RWPE2 (cell line): ENCODE data around the gene SNX9.

Source experiments
- ATAC-seq: fragments of 200-7000 bp; cut with Tn5 transposase; 3 replicates; pipeline ENCODE4 v1.9.1; 2021; ENCODE audit warnings: low read depth
- DNase-seq: peaks from one replicate; pipeline ENCODE4 v3.0.0-alpha.2; 2020; ENCODE audit warnings: low spot score
- H3K27ac ChIP-seq: fragments of 450-650 bp; 2 replicates; pipeline ENCODE4 v1.5.1; 2017; ENCODE audit warnings: mild to moderate bottlenecking; ENCODE audit not compliant: poor library complexity, severe bottlenecking
- H3K27me3 ChIP-seq: fragments of 250-450 bp; sonication (Bioruptor Pico); 2 replicates; pipeline ENCODE4 v1.5.1; 2021; ENCODE audit warnings: mild to moderate bottlenecking, moderate library complexity; ENCODE audit not compliant: insufficient read depth, poor library complexity, severe bottlenecking
- H3K36me3 ChIP-seq: fragments of 250-450 bp; sonication (Bioruptor Pico); 2 replicates; pipeline ENCODE4 v1.5.1; 2020; ENCODE audit warnings: low read depth, mild to moderate bottlenecking, moderate library complexity
- H3K4me1 ChIP-seq: fragments of 250-450 bp; sonication (Bioruptor Pico); 2 replicates; pipeline ENCODE4 v1.5.1; 2021; ENCODE audit warnings: mild to moderate bottlenecking, moderate library complexity; ENCODE audit not compliant: insufficient read depth, poor library complexity, severe bottlenecking
- H3K4me3 ChIP-seq: fragments of 250-450 bp; sonication (Bioruptor Pico); 2 replicates; pipeline ENCODE4 v1.5.1; 2021; ENCODE audit warnings: mild to moderate bottlenecking, moderate library complexity; ENCODE audit not compliant: severe bottlenecking
- H3K9me3 ChIP-seq: fragments of 250-450 bp; sonication (Bioruptor Pico); 2 replicates; pipeline ENCODE4 v1.5.1; 2021; ENCODE audit warnings: mild to moderate bottlenecking, moderate library complexity; ENCODE audit not compliant: severe bottlenecking
- CTCF ChIP-seq: fragments of 450-650 bp; IDR thresholded peaks from one replicate; pipeline ENCODE4 v1.5.1; 2017; ENCODE audit warnings: mild to moderate bottlenecking, moderate library complexity; ENCODE audit not compliant: poor library complexity, severe bottlenecking

Gene SNX9

GRCh38 chr6:157861814-157862213 is 38.8 kb downstream of the SNX9 start:
- Histone ChIP-seq H3K4me1 (peaks cover 20% of the 10 kb centered on the region), H3K27ac (no peak overlapping the region)

DNA sequence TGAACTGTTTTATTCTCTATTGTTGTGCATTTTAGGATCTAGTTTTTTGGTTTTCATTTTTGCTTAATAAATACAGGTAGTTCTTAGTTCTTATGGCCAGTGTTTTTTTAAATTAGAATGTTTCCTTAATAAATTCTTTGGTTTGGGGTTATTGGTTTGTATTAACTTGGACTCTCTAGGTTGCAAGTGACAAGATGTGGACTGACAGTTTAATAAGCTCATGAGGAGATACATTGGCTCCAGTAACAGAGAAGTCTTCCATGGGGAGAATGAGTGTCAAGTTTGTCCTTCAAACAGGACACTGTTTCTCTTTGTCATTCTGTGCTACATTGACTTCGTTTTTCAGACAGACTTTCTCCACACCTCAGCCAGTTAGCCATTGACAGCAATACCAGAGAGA is 39.7 kb downstream of the SNX9 start:
- Histone ChIP-seq H3K27ac (no peak overlapping the region), H3K4me3 (no peak overlapping the region), H3K9me3 (no peaks in the 10 kb centered on the region), H3K27me3 (no peaks in the 10 kb centered on the region), H3K36me3 (peaks cover under 1% of the 10 kb centered on the region; the same call in 1 of the 2 replicates), H3K4me1 (peaks cover 23% of the 10 kb centered on the region)
- DNase-seq, result no peak
- no peak for ATAC-seq
- no peak for TF ChIP-seq CTCF

More at GRCh38 chr6:157861814-157862213, 38.8 kb downstream of the SNX9 start:
- TF ChIP-seq CTCF, result no peak
- Histone ChIP-seq H3K9me3 (no peaks in the 10 kb centered on the region), H3K4me3 (no peak overlapping the region), H3K27me3 (no peaks in the 10 kb centered on the region), H3K36me3 (no peaks in the 10 kb centered on the region)
- DNase-seq (no peak), ATAC-seq (peak; percentile 77)

GRCh38 chr6:157864185-157864761 is 41.2 kb downstream of the SNX9 start:
- H3K4me1 ChIP-seq, result peaks cover 23% of the 10 kb centered on the region
- H3K9me3 ChIP-seq, result no peaks in the 10 kb centered on the region
- ATAC-seq (no peak), DNase-seq (no peak)
- TF ChIP-seq CTCF, result no peak
- no peaks in the 10 kb centered on the region for H3K27me3 ChIP-seq
- peaks cover 13% of the 10 kb centered on the region for H3K36me3 ChIP-seq
- no peak overlapping the region for H3K4me3 ChIP-seq
- no peak overlapping the region for H3K27ac ChIP-seq

DNA sequence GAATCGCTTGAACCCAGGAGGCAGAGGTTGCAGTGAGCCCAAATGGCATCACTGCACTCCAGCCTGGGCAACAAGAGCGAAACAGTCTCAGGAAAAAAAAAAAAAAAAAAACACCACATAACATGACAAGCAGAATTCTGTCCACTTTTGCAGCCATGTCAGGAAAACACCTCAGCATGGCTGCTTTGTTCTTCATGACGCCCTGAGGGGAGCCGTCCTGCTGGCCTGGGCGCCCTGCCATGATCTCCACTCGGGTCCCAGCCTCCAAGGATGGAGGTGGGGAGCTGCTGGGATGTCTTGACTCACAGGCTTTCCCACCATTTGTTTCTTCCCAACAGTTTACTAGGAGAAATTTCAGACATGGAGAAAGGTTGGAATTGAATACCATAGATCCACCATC is 42.2 kb downstream of the SNX9 start:
- DNase-seq, result no peak
- no peak for TF ChIP-seq CTCF
- Histone ChIP-seq H3K9me3 (no peaks in the 10 kb centered on the region), H3K36me3 (peaks cover 21% of the 10 kb centered on the region), H3K4me1 (peaks cover 23% of the 10 kb centered on the region), H3K27me3 (no peaks in the 10 kb centered on the region), H3K4me3 (no peak overlapping the region), H3K27ac (no peak overlapping the region)
- no peak for ATAC-seq

DNA sequence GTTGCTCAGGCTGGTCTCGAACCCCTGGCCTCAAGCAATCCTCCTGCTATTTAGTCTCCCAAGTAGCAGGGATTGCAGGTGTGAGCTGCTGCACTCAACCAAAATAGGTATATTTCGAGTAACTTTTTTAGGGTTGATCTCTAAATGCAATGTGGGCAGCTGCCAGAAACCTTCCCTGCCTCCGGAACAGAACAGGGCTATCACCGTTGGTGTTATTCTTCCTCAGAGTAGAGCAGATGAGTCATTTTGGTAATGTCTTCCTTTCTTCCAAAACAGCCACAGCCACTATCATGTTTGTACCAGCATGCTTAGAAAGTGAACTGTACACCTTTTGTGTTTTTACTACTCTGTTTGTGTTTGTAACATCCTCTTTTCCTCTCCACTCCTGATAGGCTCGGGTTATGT is 44.1 kb downstream of the SNX9 start:
- TF ChIP-seq CTCF, result no peak
- Histone ChIP-seq H3K4me1 (peaks cover 8% of the 10 kb centered on the region), H3K4me3 (no peak overlapping the region), H3K36me3 (peaks cover 23% of the 10 kb centered on the region), H3K27ac (no peak overlapping the region), H3K9me3 (no peaks in the 10 kb centered on the region), H3K27me3 (no peaks in the 10 kb centered on the region)
- DNase-seq, result no peak
- peak; percentile 86 for ATAC-seq
